H9 (cell line): Measurements from ENCODE around the gene SLC43A1. TPM values are rescaled to one million over a fixed set of nuclear protein-coding genes. Genes with fewer than 3 reads are reported as not detected.

Source experiments
- DNase-seq: peaks from one replicate; pipeline ENCODE4 v3.0.0-alpha.2; 2017
- H2AFZ ChIP-seq: one replicate; pipeline ENCODE4 v1.6.1; 2013; ENCODE audit warnings: mild to moderate bottlenecking, low read length, control low read depth, moderate library complexity
- H2AK5ac ChIP-seq: 2 replicates; pipeline ENCODE4 v1.6.1; 2013; ENCODE audit warnings: low read length, control low read depth, mixed read lengths; ENCODE audit not compliant: insufficient read length
- H2BK120ac ChIP-seq: one replicate; pipeline ENCODE4 v1.6.1; 2013; ENCODE audit warnings: low read depth, mild to moderate bottlenecking, low read length, control low read depth, inconsistent platforms; ENCODE audit not compliant: poor library complexity, severe bottlenecking
- H2BK12ac ChIP-seq: 2 replicates; pipeline ENCODE4 v1.6.1; 2013; ENCODE audit warnings: low read length, control low read depth, mixed read lengths, low read depth; ENCODE audit not compliant: insufficient read length
- H2BK15ac ChIP-seq: 2 replicates; pipeline ENCODE4 v1.6.1; 2013; ENCODE audit warnings: low read depth, low read length, control low read depth
- H2BK20ac ChIP-seq: one replicate; pipeline ENCODE4 v1.6.1; 2013; ENCODE audit warnings: low read depth, mild to moderate bottlenecking, low read length, control low read depth, inconsistent platforms; ENCODE audit not compliant: poor library complexity, severe bottlenecking
- H2BK5ac ChIP-seq: 2 replicates; pipeline ENCODE4 v1.6.1; 2013; ENCODE audit warnings: low read length, control low read depth, mixed read lengths; ENCODE audit not compliant: insufficient read length
- H3K14ac ChIP-seq: 2 replicates; pipeline ENCODE4 v1.6.1; 2013; ENCODE audit warnings: low read length, control low read depth; ENCODE audit not compliant: insufficient read depth
- H3K18ac ChIP-seq: 2 replicates; pipeline ENCODE4 v1.6.1; 2013; ENCODE audit warnings: low read depth, mild to moderate bottlenecking, mixed read lengths, low read length, control low read depth; ENCODE audit not compliant: insufficient read length
- H3K23ac ChIP-seq: 2 replicates; pipeline ENCODE4 v1.6.1; 2013; ENCODE audit warnings: low read length, control low read depth, mixed read lengths, low read depth; ENCODE audit not compliant: insufficient read length
- H3K23me2 ChIP-seq: 2 replicates; pipeline ENCODE4 v1.6.1; 2013; ENCODE audit warnings: low read depth, mild to moderate bottlenecking, mixed read lengths, low read length, control low read depth; ENCODE audit not compliant: insufficient read length, poor library complexity, severe bottlenecking
- H3K27ac ChIP-seq: 2 replicates; pipeline ENCODE4 v1.5.1; 2013; ENCODE audit warnings: low read length, control low read depth, mixed read lengths, low read depth; ENCODE audit not compliant: insufficient read length
- H3K27me3 ChIP-seq: 2 replicates; pipeline ENCODE4 v1.6.1; 2013; ENCODE audit warnings: low read length, control low read depth, inconsistent platforms; ENCODE audit not compliant: insufficient read depth
- H3K4ac ChIP-seq: 2 replicates; pipeline ENCODE4 v1.6.1; 2013; ENCODE audit warnings: low read depth, mild to moderate bottlenecking, control low read depth, inconsistent platforms, low read length, moderate library complexity
- H3K4me1 ChIP-seq: 2 replicates; pipeline ENCODE4 v1.6.1; 2013; ENCODE audit warnings: low read length, control low read depth, inconsistent platforms; ENCODE audit not compliant: insufficient read depth
- H3K4me2 ChIP-seq: 2 replicates; pipeline ENCODE4 v1.6.1; 2013; ENCODE audit warnings: low read length, control low read depth, mixed read lengths; ENCODE audit not compliant: insufficient read length, insufficient read depth
- H3K56ac ChIP-seq: 2 replicates; pipeline ENCODE4 v1.6.1; 2013; ENCODE audit warnings: low read depth, mild to moderate bottlenecking, mixed read lengths, low read length, control low read depth; ENCODE audit not compliant: insufficient read length
- H3K79me1 ChIP-seq: 2 replicates; pipeline ENCODE4 v1.6.1; 2013; ENCODE audit warnings: low read depth, mild to moderate bottlenecking, moderate library complexity, low read length, control low read depth, inconsistent platforms; ENCODE audit not compliant: insufficient read depth, poor library complexity, severe bottlenecking
- H3K79me2 ChIP-seq: 2 replicates; pipeline ENCODE4 v1.6.1; 2013; ENCODE audit warnings: low read length, control low read depth, inconsistent platforms; ENCODE audit not compliant: insufficient read depth
- H3K9ac ChIP-seq: 2 replicates; pipeline ENCODE4 v1.6.1; 2013; ENCODE audit warnings: low read length, control low read depth, mixed read lengths; ENCODE audit not compliant: insufficient read length; ENCODE audit errors: extremely low read depth
- H3K9me3 ChIP-seq: one replicate; pipeline ENCODE4 v1.6.1; 2013; ENCODE audit warnings: low read depth, low read length, inconsistent platforms; ENCODE audit not compliant: control insufficient read depth
- H3T11ph ChIP-seq: one replicate; pipeline ENCODE4 v1.6.1; 2013; ENCODE audit warnings: mild to moderate bottlenecking, low read length, control low read depth, inconsistent platforms
- H4K20me1 ChIP-seq: one replicate; pipeline ENCODE4 v1.6.1; 2013; ENCODE audit not compliant: control insufficient read depth, insufficient read length, insufficient read depth
- H4K5ac ChIP-seq: 2 replicates; pipeline ENCODE4 v1.6.1; 2013; ENCODE audit warnings: low read depth, mild to moderate bottlenecking, mixed read lengths, low read length, control low read depth; ENCODE audit not compliant: insufficient read length
- H4K8ac ChIP-seq: replicated peaks from 2 replicates; pipeline ENCODE4 v1.6.1; 2013; ENCODE audit warnings: low read length, control low read depth, mixed read lengths, low read depth; ENCODE audit not compliant: insufficient read length
- H4K91ac ChIP-seq: 2 replicates; pipeline ENCODE4 v1.6.1; 2013; ENCODE audit warnings: low read depth, mild to moderate bottlenecking, moderate library complexity, mixed read lengths, low read length, control low read depth; ENCODE audit not compliant: insufficient read length
- H3K27ac Mint-ChIP-seq, 3 experiments: 2 replicates in 2 of 3; 3 replicates in 1 of 3; pipeline ENCODE4 v1.8.0; 2020 to 2021; ENCODE audit warnings: mixed read lengths in 3 of 3, mild to moderate bottlenecking in 1 of 3, moderate library complexity in 1 of 3
- H3K27me3 Mint-ChIP-seq: 2 replicates; pipeline ENCODE4 v1.8.0; 2021; ENCODE audit warnings: low read depth, mild to moderate bottlenecking, moderate library complexity, mixed read lengths
- H3K36me3 Mint-ChIP-seq, 3 experiments: 2 replicates in 2 of 3; 3 replicates in 1 of 3; pipeline ENCODE4 v1.8.0; 2020 to 2021; ENCODE audit warnings: low read depth in 3 of 3, mixed read lengths in 3 of 3; ENCODE audit not compliant: insufficient read depth in 1 of 3
- H3K4me1 Mint-ChIP-seq, 2 experiments: 2 replicates each; pipeline ENCODE4 v1.8.0; 2020; ENCODE audit warnings: mixed read lengths in 2 of 2
- H3K4me3 Mint-ChIP-seq, 2 experiments: 2 replicates in 1 of 2; 3 replicates in 1 of 2; pipeline ENCODE4 v1.8.0; 2020 to 2021; ENCODE audit warnings: mild to moderate bottlenecking in 2 of 2, mixed read lengths in 2 of 2, moderate library complexity in 1 of 2
- H3K9me3 Mint-ChIP-seq, 2 experiments: 2 replicates in 1 of 2; 3 replicates in 1 of 2; pipeline ENCODE4 v1.8.0; 2020; ENCODE audit warnings: mild to moderate bottlenecking in 2 of 2, mixed read lengths in 2 of 2, moderate library complexity in 1 of 2
- WGBS: extraction: QIAGEN DNeasy Blood & Tissue Kit; methylation state at CpG from one replicate; pipeline ENCODE4 v1.1.7; 2013; ENCODE audit warnings: missing lambda C conversion rate, low lambda C conversion rate, mixed read lengths; ENCODE audit not compliant: insufficient read length; ENCODE audit errors: extremely low coverage; 5-methylcytosine and 5-hydroxymethylcytosine counted together
- total RNA-seq: library from RNA; stranded (reverse); gene quantifications from 2 replicates; pipeline ENCODE4 v1.2.1, GENCODE V29; 2021
- TF ChIP-seq, protein P1 (sequence below): fragments of 200-600 bp; sonication (generic); conservative IDR thresholded peaks from 3 replicates; pipeline ENCODE4 v1.8.0; 2021; ENCODE audit warnings: antibody characterized with exemption, mild to moderate bottlenecking

The SLC43A1 gene
- total RNA-seq, 1 experiment from 2014 or later = 17.0 TPM

DNA sequence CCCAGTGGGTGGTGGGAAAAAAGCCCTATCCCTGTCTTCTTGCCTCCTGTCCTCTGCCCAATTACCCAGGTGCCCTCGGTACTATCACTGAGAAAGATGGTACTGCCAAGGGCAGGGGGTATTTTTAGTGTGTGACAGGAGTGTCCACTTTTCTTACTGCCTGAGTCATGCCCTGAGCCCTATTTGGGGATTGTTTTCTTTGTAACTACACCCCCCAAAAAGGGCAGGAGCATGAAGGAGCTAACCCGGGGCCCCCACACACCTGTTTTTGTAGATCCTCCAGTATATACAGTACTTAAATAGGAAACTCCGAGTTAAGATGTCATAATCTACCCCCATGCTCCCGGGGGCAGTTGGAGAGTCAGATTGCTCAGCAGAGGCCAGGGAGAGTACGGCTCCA, 25.7 kb upstream of the SLC43A1 start:
- no peaks in the 10 kb centered on the region for H3K9me3 Mint-ChIP-seq
- no peaks in the 10 kb centered on the region for H3K9me3 ChIP-seq
- DNase-seq = no peak
- H3K4me3 Mint-ChIP-seq = no peak overlapping the region
- H3K36me3 Mint-ChIP-seq = peaks cover 0 to 3% (median 0%) of the 10 kb centered on the region in 3 experiments; a peak in 1 of 7 replicates
- H3K4me1 ChIP-seq = peaks cover 4% of the 10 kb centered on the region; the same call in 1 of the 2 replicates
- no peak overlapping the region for H2BK5ac ChIP-seq
- no peaks in the 10 kb centered on the region for H3K79me1 ChIP-seq
- H3K4me1 Mint-ChIP-seq = peaks cover 29 to 50% of the 10 kb centered on the region in 2 experiments
- H3K23me2 ChIP-seq = no peaks in the 10 kb centered on the region
- no peak overlapping the region for H3K23ac ChIP-seq
- H4K20me1 ChIP-seq = no peaks in the 10 kb centered on the region
- no peak overlapping the region for H2BK12ac ChIP-seq
- H3K27me3 ChIP-seq = no peaks in the 10 kb centered on the region
- H3K4ac ChIP-seq = no peak overlapping the region
- H3K14ac ChIP-seq = no peak overlapping the region
- no peaks in the 10 kb centered on the region for H3K79me2 ChIP-seq
- no peak overlapping the region for H3T11ph ChIP-seq
- no peak overlapping the region for H3K27ac ChIP-seq
- H2BK15ac ChIP-seq = no peak overlapping the region
- TF ChIP-seq, protein P1, sequence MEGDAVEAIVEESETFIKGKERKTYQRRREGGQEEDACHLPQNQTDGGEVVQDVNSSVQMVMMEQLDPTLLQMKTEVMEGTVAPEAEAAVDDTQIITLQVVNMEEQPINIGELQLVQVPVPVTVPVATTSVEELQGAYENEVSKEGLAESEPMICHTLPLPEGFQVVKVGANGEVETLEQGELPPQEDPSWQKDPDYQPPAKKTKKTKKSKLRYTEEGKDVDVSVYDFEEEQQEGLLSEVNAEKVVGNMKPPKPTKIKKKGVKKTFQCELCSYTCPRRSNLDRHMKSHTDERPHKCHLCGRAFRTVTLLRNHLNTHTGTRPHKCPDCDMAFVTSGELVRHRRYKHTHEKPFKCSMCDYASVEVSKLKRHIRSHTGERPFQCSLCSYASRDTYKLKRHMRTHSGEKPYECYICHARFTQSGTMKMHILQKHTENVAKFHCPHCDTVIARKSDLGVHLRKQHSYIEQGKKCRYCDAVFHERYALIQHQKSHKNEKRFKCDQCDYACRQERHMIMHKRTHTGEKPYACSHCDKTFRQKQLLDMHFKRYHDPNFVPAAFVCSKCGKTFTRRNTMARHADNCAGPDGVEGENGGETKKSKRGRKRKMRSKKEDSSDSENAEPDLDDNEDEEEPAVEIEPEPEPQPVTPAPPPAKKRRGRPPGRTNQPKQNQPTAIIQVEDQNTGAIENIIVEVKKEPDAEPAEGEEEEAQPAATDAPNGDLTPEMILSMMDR = no peak
- H3K27me3 Mint-ChIP-seq = peaks cover 41% of the 10 kb centered on the region
- no peak overlapping the region for H3K9ac ChIP-seq
- no peak overlapping the region for H4K91ac ChIP-seq
- H3K56ac ChIP-seq = no peak overlapping the region
- H3K18ac ChIP-seq = no peak overlapping the region
- H4K5ac ChIP-seq = no peak overlapping the region
- no peak overlapping the region for H4K8ac ChIP-seq
- WGBS = no CpG with 5 or more reads among the region's 5 CpGs
- H3K4me2 ChIP-seq = no peak overlapping the region
- H2BK120ac ChIP-seq = no peak overlapping the region
- H2BK20ac ChIP-seq = no peak overlapping the region
- no peak overlapping the region for H2AK5ac ChIP-seq
- no peak overlapping the region for H2AFZ ChIP-seq
- no peak overlapping the region for H3K27ac Mint-ChIP-seq
